HS-27A (cell line): ENCODE measurements around the gene FAM193B.

ENCODE experiments used
- DNase-seq: peaks from one replicate; pipeline ENCODE4 v3.0.0-alpha.2; 2012; ENCODE audit warnings: low read depth, missing footprints

Gene FAM193B

GRCh38 chr5:177500685-177501522 lies 53.5 kb downstream of the FAM193B start:
- DNase-seq: no peak

- DNase-seq: no peak
These were observed 54.5 kb downstream of the FAM193B start for GRCh38 chr5:177499842-177500241.

GRCh38 chr5:177498013-177498787 lies 56.2 kb downstream of the FAM193B start:
- DNase-seq: no peak

- DNase-seq: peak; percentile 67
These were observed 56.9 kb downstream of the FAM193B start, which contains the start of gene PDLIM7 for GRCh38 chr5:177497292-177498012. PDLIM7 (minus strand) TSS chr5:177497604; CDS start chr5:177496512, 1,092 bp downstream.

GRCh38 chr5:177496727-177497291 lies 57.6 kb downstream of the FAM193B start:
- DNase-seq: no peak

GRCh38 chr5:177496070-177496726 lies 58.2 kb downstream of the FAM193B start:
- DNase-seq: no peak

GRCh38 chr5:177495243-177496060 lies 58.9 kb downstream of the FAM193B start:
- DNase-seq: peak; percentile 66

- DNase-seq: peak; percentile 72
These were observed 59.8 kb downstream of the FAM193B start for GRCh38 chr5:177494346-177495195.

GRCh38 chr5:177493795-177494345 lies 60.5 kb downstream of the FAM193B start:
- DNase-seq: no peak

GRCh38 chr5:177492841-177493240 lies 61.5 kb downstream of the FAM193B start:
- DNase-seq: no peak

- DNase-seq: no peak
These were observed 62.2 kb downstream of the FAM193B start for GRCh38 chr5:177491983-177492746.

- no peak for DNase-seq
These were observed 62.9 kb downstream of the FAM193B start for GRCh38 chr5:177491429-177491945.

- no peak for DNase-seq
These were observed 63.4 kb downstream of the FAM193B start for GRCh38 chr5:177490992-177491391.

GRCh38 chr5:177490311-177490991 lies 63.9 kb downstream of the FAM193B start:
- DNase-seq: no peak

- no peak for DNase-seq
These were observed 65.1 kb downstream of the FAM193B start for GRCh38 chr5:177489119-177489716.

GRCh38 chr5:177487975-177488374 lies 66.4 kb downstream of the FAM193B start:
- DNase-seq: no peak

GRCh38 chr5:177487144-177487543 lies 67.2 kb downstream of the FAM193B start:
- no peak for DNase-seq
